Ovary (tissue), 9 donors: ENCODE measurements around the gene SORT1. TPM values are rescaled to one million over a fixed set of nuclear protein-coding genes. Genes with fewer than 3 reads are reported as not detected.
"Not testable (repeated sequence)": the region's sequence is repeated elsewhere in the genome, so short reads cannot be mapped to it uniquely, and the experiment has no call there.

Experiments used
- DNase-seq, 5 donors: peaks; one replicate each; pipeline ENCODE4 v3.0.0-alpha.2; 2019 to 2020
- H3K27ac ChIP-seq, 2 donors: fragments of 200-600 bp; one replicate each; pipeline versions ENCODE4 v1.5.1 to v1.8.0; 2019 to 2022
- H3K27me3 ChIP-seq: fragments of 200-600 bp; one replicate; pipeline ENCODE4 v1.8.0; 2022
- H3K36me3 ChIP-seq: fragments of 200-600 bp; sonication (generic); one replicate; pipeline ENCODE4 v1.5.1; 2019
- H3K4me1 ChIP-seq: one replicate; pipeline ENCODE4 v1.8.1; 2013; ENCODE audit warnings: mild to moderate bottlenecking, moderate library complexity; ENCODE audit not compliant: insufficient read depth
- H3K4me3 ChIP-seq: fragments of 200-600 bp; sonication (generic); one replicate; pipeline ENCODE4 v1.5.1; 2017
- H3K9me3 ChIP-seq, 2 donors: fragments of 200-600 bp in 1 of 2; sonication (generic) in 1 of 2; one replicate each; pipeline versions ENCODE4 v1.5.1 to v1.8.1; 2013 to 2019; ENCODE audit warnings: mild to moderate bottlenecking in 1 of 2, moderate library complexity in 1 of 2
- EP300 ChIP-seq: sonication (generic); formaldehyde crosslinking; IDR thresholded peaks from one replicate; pipeline ENCODE4 v1.6.1; 2017; ENCODE audit warnings: antibody characterized with exemption
- POLR2A ChIP-seq: fragments of 450-650 bp; IDR thresholded peaks from one replicate; pipeline ENCODE4 v1.6.1; 2017; ENCODE audit warnings: antibody characterized with exemption, mild to moderate bottlenecking, moderate library complexity
- WGBS, 3 donors: extraction: QIAGEN DNeasy Blood & Tissue Kit in 1 of 3; methylation state at CpG; one replicate each; pipeline versions ENCODE4 v1.1.5 to v1.1.7; 2013 to 2017; 5-methylcytosine and 5-hydroxymethylcytosine counted together
- intact Hi-C, 4 donors: fragments of 100-400 bp; cut with DNase I; formaldehyde crosslinking; loops; one replicate each; pipeline versions ENCODE4 v1.11.0 to v1.15.1; 2022 to 2023
- polyA plus RNA-seq, 2 donors: library from polyadenylated mRNA; stranded (reverse); fragments of 200-250 nt in 1 of 2; fragments of 350-450 nt in 1 of 2; fragmentation: Illumina TruSeq in 1 of 2; extraction: RNeasy Lipid Tissue Mini Kit (QIAGEN cat#74804) in 1 of 2; gene quantifications; one replicate each; pipeline ENCODE4 v1.2.3, GENCODE V29; 2013 to 2014
- total RNA-seq, 7 donors: library from RNA; depleted of rRNA in 2 of 7; stranded (reverse); fragments of >200 nt in 2 of 7; fragmentation: NEBNext Ultra II Directional in 3 of 7; extraction: Animal tissue kit (Norgen Biotek cat#: 25700) in 3 of 7; gene quantifications; one replicate each; pipeline versions ENCODE4 v1.1.0 to v1.2.4, GENCODE V29; 2016 to 2023
- TF ChIP-seq, protein P1 (sequence below), 3 donors: fragments of 450-650 bp in 2 of 3; fragments of 200-600 bp in 1 of 3; IDR thresholded peaks; one replicate each; pipeline versions ENCODE4 v1.5.1 to v1.8.0; 2016 to 2022; ENCODE audit warnings: antibody characterized with exemption in 3 of 3, mild to moderate bottlenecking in 1 of 3
- donor health status: DM: no; HTN: no; CAD: no; lungs with moderate emphysema.
- donor health status: DM: no; HTN: no; CAD: no.
- donor health status: Bipolar disorder and iron deficiency.
- donor health status: DM: yes; HTN: yes; CAD: no.
- donor health status: DM: no; HTN: no; CAD: no.
- donor health status: DM: yes; HTN: yes; CAD: no.

SORT1 gene
- total and polyA plus RNA-seq, 9 donors = 4.3 to 37.0 (median 16.0) TPM

DNA sequence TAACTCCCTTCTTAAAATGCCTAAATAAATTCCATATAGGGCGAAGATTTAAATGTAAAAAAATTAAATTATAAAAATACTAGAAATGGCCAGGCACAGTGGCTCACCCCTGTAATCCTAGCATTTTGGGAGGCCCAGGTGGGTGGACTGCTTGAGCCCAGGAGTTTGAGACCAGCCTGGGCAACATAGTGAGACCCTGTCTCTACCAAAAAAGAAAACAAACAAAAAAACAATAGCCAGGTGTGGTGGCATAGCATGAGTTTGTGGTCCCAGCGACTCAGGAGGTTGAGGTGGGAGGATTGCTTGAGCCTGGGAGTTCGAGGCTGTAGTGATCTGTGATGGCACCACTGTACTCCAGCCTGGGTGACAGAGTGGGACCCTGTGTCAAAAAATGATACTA, 17.8 kb downstream of the SORT1 start:
- no peak overlapping the region for H3K27ac ChIP-seq
- no peak for DNase-seq
- TF ChIP-seq EP300 (no peak), POLR2A (no peak)
- TF ChIP-seq, protein P1, sequence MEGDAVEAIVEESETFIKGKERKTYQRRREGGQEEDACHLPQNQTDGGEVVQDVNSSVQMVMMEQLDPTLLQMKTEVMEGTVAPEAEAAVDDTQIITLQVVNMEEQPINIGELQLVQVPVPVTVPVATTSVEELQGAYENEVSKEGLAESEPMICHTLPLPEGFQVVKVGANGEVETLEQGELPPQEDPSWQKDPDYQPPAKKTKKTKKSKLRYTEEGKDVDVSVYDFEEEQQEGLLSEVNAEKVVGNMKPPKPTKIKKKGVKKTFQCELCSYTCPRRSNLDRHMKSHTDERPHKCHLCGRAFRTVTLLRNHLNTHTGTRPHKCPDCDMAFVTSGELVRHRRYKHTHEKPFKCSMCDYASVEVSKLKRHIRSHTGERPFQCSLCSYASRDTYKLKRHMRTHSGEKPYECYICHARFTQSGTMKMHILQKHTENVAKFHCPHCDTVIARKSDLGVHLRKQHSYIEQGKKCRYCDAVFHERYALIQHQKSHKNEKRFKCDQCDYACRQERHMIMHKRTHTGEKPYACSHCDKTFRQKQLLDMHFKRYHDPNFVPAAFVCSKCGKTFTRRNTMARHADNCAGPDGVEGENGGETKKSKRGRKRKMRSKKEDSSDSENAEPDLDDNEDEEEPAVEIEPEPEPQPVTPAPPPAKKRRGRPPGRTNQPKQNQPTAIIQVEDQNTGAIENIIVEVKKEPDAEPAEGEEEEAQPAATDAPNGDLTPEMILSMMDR (IDR thresholded peaks at IDR 0.05) = no peak
- H3K9me3 ChIP-seq = no peaks in the 10 kb centered on the region
- H3K4me3 ChIP-seq = no peak overlapping the region
- WGBS, 3 donors = 86 to 94% (median 89%) methylated on average over 3 of the region's 3 CpGs
- no peaks in the 10 kb centered on the region for H3K36me3 ChIP-seq
- H3K4me1 ChIP-seq = no peaks in the 10 kb centered on the region
- intact Hi-C loops = no loop called here
- no peaks in the 10 kb centered on the region for H3K27me3 ChIP-seq

DNA sequence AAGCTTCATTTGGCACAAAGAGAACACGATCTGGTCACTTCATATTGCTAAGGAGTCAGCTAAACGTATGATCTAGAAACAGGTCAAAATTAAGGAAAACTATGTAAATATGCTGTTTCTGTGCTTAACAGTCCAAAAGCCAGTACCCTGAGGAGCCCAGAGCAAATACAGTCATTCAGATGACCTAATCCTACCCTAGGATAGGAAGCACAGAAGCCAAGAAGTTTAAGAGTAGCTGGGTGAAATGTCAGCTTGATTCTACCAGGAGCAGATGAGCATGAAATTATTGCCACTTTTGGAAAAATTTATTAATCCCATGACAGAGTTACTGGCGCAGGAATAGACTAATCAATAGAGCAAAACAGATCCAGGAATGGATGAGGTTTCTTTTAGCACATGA, 18.3 kb downstream of the SORT1 start:
- intact Hi-C loops = no loop called here
- TF ChIP-seq, protein P1 (IDR thresholded peaks at IDR 0.05) = no peak
- TF ChIP-seq POLR2A (no peak), EP300 (no peak)
- Histone ChIP-seq H3K27me3 (no peaks in the 10 kb centered on the region), H3K4me1 (no peaks in the 10 kb centered on the region), H3K36me3 (no peaks in the 10 kb centered on the region), H3K27ac (no peak overlapping the region), H3K4me3 (no peak overlapping the region), H3K9me3 (no peaks in the 10 kb centered on the region)
- WGBS, 3 donors = 68 to 76% (median 76%) methylated on average over 3 of the region's 3 CpGs
- DNase-seq = no peak

DNA sequence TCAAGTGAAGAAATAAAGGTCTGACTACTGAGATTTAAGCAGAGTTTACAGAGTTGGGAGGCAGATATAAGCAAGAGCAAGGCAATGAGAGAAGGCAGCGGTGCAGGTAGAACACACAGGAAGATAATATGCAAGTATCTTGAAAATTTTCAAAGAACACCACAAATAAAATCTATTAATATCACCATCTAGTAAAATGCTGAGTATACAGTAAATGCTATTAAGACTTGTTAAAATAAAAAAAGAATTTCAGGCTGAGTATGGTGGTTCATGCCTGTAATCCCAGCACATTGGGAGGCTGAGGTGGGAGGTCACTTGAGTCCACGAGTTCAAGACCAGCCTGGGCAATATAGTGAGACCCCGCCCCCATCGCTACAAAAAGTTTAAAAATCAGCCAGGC, 20.0 kb downstream of the SORT1 start:
- no peaks in the 10 kb centered on the region for H3K4me1 ChIP-seq
- WGBS, 3 donors = 85 to 92% (median 90%) methylated on average over 4 of the region's 4 CpGs

DNA sequence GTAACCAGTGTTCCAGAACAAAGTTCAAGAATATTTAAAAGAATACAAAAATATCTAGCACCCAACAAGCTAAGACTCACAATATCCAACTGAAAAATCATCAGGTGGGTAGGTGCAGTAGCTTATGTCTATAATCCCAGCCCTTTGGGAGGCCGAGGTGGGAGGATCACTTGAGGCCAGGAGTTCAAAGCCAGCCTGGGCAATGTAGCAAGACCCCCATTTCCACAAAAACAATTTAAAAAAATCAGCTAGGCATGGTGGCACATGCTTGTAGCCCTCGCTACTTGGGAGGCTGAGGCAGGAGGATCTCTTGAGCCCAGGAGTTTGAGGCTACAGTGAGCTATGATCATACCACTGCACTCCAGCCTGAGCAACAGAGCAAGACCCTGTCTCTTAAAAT, 24.0 kb downstream of the SORT1 start:
- DNase-seq, H3K4me3 ChIP-seq, H3K36me3 ChIP-seq, H3K4me1 ChIP-seq, H3K9me3 ChIP-seq, intact Hi-C loops, H3K27ac ChIP-seq, H3K27me3 ChIP-seq: not testable (repeated sequence)
- whole genome bisulfite sequencing, 3 donors = 92 to 96% (median 96%) methylated on average over 2 of the region's 2 CpGs

More for the DNA sequence above, 20.0 kb downstream of the SORT1 start:
- no peaks in the 10 kb centered on the region for H3K9me3 ChIP-seq
- H3K36me3 ChIP-seq = no peaks in the 10 kb centered on the region
- intact Hi-C loops = no loop called here
- no peak overlapping the region for H3K27ac ChIP-seq
- no peak overlapping the region for H3K4me3 ChIP-seq
- no peak for DNase-seq
- H3K27me3 ChIP-seq = no peaks in the 10 kb centered on the region
- TF ChIP-seq, protein P1 (IDR thresholded peaks at IDR 0.05) = no peak
- no peak for TF ChIP-seq EP300
- TF ChIP-seq POLR2A = no peak

DNA sequence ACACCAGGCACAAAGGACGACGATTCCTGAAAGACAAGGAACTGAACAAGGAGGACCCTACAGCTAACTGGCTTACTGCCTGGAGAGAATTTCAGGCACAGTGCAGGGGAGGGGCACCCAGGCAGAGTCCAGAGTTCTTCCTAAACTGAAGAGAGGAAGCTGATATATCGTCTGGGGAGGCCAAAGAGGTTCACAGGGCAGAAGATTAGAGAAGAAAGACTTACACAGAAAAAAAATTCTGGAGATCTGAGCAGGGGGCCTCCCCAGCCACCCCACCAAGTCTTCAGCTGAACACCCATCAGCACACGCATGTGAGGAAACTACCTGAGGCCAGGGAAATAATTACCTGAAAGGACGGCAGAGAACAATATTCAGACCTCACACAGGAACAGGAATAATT, 24.6 kb downstream of the SORT1 start:
- WGBS, 3 donors = 49 to 54% (median 53%) methylated on average over 5 of the region's 5 CpGs
- H3K4me3 ChIP-seq = no peak overlapping the region
- no peaks in the 10 kb centered on the region for H3K27me3 ChIP-seq
- no peak overlapping the region for H3K27ac ChIP-seq
- no peak for DNase-seq
- H3K9me3 ChIP-seq = no peaks in the 10 kb centered on the region
- intact Hi-C loops = no loop called here
- no peak for TF ChIP-seq EP300
- TF ChIP-seq POLR2A = no peak
- TF ChIP-seq, protein P1 (IDR thresholded peaks at IDR 0.05) = no peak
- no peaks in the 10 kb centered on the region for H3K36me3 ChIP-seq
- no peaks in the 10 kb centered on the region for H3K4me1 ChIP-seq
